Fibroblast of peridontal ligament (primary cell): ENCODE data around the gene TCAP.

Experiments used
- DNase-seq: peaks from one replicate; pipeline ENCODE4 v3.0.0-alpha.2; 2010; ENCODE audit errors: extremely low read depth

TCAP gene, protein sequence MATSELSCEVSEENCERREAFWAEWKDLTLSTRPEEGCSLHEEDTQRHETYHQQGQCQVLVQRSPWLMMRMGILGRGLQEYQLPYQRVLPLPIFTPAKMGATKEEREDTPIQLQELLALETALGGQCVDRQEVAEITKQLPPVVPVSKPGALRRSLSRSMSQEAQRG

DNA sequence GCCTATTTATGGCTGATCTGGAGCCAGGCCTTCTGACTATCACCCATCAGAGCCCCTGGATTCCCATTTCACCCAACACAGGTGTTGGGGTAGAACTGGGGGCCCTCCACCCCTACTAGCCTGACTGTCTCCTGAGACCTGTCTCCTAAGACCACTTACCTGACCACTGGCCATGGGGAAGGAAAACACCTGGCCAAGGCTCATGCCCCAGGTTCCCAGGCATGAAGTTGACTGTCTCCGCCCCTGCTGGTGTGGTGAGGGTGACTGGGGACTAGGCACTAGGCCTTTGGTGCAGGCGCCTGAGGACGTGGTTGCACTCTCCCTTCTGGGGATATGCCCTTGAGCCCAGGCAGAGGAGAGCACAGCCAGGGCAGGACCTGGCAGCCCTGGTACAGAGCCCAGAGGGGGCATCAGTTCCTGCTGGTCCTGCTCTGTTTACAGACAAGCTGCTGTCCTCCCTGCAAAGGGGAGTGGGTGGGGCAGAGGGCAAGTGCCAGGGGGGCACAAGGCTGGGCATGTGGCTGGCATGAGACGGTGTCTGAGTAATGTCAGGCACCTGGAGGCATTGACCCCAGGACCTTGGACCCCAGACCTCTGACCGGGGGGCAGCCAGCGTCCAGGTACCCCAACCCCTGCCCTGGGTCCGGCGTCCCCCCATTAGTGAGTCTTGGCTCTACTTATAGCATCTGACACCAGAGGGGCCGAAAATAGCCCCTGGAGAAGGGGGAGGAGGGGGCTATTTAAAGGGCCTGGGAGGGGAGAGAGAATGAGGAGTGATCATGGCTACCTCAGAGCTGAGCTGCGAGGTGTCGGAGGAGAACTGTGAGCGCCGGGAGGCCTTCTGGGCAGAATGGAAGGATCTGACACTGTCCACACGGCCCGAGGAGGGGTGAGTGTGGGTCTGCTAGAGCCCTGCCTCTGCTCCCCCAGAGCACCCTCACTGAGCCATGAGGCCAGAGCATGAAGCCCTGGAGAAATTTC lies at the start of gene TCAP:
TSS of gene TCAP (plus strand) at position 769 of the 981 bp plus-strand sequence. CDS start at position 780, 11 bp downstream.
- DNase-seq = no peak

DNA sequence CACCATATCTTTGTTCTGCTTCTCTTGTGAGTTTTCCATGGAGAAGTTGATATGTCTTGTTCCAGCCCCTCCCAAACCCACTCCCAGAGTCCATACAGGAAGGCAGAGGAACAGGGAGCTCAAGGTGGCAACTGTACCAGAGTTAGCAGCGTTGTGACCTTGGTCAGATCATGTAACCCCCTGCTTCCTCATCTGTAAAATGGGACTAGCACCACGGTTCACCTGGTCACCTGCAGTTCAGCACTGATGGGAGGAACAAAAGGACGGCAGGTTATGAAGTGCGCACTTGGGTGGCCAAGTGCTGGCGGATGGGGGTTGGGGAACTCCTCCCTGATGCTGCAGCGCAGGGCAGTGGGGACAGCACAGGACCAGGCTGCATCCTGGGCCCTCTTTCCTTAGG lies 49.7 kb upstream of the TCAP start:
- DNase-seq = no peak

DNA sequence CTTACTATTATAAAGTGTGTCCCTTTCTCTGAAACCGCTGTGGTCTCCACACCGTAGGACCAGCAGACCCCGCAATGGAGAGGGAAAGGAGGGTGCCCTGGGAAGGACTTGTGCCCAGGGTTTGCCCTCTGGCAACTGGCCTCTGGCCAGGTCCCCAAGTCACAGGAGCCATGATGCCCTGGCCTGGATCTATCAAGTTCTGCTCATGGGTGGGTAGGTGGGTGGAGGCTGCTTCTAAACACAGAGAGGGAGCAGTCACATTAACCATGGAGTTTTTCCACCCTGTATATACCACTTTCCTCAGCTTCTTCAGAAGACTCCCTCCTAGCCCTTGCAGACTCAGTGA lies 48.1 kb upstream of the TCAP start:
- no peak for DNase-seq

DNA sequence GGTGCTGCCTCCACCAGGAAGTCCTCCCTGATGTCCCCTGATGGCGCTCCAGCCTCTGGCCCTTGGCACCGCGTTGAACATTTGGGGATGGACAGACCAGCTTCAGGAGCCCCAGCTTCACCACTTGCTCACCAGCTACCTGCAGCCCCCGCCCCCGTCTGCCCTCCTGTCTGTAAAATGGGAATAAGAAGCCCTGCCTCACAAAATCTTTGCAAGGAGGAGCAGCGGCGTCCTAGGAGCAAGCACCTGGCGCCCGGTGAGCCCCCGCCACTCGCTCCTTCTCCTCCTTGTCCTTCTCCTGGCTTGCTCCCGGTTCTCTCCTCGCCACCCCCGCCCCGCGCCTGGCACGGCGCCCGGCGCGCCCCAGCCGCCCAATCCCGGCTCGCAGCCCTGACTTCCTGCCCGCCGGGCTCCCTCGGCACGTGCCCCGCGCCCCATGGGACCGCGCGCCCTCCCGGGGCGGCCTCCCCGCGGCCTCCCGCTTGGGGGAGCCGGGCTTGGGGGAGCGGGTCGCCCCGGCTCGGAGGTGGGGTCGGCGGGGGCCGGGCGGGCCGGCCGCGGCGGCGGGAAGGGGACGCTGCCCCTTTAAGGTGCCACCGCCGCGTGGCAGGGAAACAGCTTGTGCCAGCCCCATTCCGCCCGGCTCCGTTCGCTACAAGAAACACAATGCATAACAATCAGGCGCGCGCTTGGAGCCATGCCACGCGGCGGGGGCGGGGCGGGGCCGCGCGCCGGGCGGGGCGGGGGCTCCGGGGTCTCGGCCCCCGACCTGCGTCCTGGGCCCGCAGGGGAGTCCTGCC lies 47.5 kb upstream of the TCAP start:
- DNase-seq = peak; percentile 30

DNA sequence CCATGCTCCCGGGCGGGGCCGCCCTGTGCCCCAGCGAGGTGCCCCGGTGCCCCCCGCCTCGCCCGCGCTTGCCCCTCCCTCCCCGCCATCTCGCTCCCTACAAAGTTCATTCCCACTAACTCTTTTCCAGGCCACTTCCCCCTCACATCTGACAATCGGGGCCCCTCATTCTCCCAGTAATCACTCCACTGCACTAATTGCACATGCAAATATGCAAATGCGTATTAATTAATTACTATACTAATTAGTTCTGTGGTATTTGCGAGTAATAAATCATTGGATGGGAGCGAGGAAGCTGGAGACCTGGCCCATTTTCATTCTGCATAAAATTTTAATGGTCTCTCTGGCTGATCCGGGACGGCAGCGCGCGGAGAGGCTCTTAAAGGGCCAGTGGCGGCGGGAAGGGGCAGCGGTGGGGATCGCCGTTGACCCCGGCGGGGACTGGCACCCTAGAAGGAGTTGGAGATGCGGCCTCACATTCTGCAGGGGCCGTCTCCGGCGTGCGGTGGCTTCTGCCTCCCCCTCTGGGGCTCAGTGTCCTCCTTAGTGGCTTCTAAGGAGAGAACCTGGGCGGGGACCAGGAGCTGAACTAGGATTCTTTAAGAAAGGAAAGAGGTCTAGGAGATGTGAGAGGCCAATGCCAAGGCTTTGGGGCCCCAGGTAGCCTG lies 46.8 kb upstream of the TCAP start:
- peak; percentile 6 for DNase-seq

DNA sequence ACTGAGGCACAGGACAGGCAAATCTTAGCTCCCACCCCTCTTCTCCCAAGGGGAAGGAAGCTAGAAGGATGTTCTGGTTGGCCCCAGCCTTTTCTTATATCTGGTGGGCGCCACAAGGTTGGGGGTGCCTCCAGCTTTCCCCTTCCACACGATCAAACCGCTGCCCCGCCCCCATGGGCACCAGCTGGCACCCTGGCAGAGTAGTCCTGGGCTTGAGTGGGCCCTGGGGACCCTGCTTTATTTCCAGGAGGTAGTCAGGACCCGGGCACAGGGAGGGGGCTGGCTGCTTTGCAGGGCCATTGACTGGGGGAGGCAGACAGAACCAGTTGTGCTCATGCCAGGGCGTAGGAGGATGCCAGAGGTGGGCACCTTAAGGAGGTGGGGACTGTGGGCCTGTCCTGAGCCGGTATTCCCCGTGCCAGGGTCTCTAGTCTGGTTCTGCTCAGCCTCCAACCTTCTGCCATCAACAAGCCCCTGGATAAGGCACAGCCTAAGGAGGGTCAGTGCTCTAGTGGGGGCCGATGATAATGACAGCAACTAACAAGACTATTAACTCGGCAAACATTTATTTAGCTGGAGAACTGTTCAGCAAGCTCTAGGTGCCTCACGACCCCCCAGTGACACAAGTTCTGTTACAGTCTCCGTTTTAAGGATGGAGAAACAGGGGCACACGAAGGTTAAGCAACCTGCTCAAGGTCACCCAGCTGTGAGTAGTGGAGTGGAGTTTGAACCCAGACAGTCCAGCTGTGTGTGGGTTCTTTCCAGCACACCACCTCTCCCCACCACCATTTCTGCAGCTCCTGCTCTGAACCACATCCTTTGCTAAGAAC lies 46.0 kb upstream of the TCAP start:
- DNase-seq = no peak

DNA sequence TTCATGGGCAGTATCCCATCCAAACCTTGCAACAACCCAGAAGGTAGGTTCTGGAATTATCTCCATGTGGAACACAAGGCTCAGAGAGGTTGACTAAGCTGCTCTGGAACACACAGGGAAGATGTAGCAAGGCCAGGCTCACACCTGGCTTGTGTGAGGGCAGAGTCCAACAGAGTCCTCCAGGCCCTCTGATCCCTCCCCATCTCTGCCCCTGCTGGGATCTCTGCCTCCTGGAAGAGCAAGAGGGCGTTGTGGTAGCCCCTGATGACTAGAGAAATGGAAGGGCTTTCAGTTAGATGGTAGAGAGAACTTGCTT lies 45.4 kb upstream of the TCAP start:
- no peak for DNase-seq

DNA sequence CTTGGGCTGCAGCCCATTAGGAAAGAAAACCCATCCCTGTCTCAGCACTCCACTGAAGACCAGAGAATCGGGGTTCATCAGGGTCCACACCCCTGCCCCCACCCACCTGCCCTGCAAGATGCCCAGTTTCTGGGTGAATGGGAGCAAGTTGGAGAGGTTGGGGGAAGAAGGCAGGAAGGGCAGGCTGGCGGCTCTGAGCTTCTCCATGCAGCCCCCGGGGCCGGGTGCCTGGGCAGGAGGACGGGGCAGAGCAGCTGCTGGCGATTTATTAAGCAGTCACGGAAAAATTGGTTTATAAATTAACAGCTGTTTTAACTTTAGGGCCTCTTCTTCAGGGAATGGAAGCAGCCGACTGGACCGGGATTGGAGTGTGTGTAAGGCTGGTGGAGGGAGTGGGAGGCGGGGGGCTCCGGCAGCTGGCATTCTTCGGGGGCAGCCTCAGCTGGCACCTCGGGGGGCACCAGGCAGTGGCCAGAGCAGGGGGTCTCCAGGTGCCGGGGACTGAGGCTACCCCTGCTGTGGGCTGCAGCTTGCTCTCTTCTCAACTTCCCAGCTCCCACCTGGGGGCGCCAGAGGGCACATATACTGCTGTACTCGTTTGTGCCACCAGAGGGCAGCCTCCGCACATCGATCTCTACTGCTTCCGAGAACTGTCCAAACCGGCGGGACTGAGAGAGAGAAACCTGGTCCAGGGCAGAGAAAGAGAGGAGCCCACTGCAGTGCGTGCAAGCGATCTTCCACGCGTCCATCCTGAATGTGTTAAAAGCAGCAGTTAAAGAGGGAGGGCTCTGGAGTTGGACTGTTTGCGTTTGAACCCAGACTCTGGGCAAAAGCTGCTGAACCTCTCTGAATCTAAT lies 43.4 kb upstream of the TCAP start:
- DNase-seq = peak; percentile 78

DNA sequence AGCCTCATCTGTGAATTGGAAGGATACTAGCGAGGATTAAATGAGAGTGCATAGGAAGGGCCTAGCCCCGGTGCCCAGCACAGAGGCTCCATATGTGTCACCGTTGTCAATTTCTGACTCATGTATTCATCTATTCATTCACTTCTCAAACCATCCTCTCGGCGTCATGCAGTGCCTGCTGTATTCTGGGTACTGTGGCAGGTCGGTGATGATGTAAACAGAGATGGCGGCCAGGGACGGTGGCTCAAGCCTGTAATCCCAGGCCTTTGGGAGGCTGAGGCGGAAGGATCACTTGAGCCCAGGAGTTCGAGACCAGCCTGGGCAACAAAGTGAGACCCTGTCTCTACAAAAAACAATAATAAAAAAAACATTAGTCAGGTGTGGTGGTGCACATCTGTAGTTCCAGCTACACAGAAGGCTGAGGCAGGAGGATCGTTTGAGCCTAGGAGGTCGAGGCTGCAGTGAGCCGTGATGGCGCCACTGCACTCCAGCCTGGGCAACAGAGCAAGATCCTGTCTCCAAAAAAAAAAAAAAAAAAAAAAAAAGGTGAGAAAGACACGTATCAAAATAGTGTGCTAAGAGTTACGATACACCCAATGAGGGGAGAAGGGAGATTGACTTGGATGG lies 42.7 kb upstream of the TCAP start:
- no peak for DNase-seq

DNA sequence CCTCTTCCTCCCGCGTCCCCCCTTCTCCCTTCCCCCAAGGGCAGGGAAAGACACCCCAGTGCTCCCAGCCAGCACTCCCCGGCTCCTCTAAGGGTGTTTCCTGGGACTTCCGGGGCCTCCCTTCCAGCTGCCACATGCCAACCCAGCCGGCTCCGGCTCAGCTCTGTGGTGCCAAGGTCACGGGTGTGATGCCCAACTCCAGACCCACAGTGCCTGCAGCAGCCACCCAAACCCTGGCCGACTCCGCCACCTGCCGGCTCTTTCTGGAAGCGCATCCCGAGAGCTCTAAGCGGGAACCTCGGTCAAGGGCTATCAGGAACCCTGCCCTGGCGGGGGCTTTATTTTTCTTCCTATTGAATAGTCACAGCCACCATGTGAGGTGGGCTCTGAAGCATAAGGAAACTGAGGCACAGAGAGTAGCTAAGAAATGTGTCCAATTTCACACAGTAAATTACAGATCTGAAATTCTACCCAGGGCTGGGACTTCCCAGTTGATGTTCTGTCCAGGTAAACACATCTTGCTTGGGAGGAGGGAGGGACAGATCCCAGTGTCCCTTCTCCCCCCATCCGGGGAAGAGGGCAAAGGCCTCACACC lies 41.7 kb upstream of the TCAP start:
- DNase-seq = peak; percentile 60

DNA sequence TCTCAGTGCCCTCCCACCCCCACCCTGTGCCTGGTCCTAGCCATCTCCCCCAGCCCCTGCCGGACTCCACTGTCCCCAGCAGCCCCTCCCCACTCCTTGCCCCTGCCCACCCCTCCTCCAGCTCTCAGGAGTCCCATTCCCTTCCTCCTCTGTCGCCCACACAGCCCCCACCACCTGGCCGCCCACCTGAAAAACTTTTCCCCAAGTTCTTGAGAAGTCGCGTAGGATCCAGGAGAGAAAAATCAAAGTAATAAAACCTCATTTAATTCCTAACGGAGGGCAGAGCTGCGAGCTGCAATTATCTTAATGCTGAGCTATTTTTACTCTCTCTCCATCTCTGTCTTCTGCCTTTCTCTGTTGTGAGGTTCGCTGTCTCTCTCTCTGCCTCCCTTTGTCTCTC lies 40.8 kb upstream of the TCAP start:
- DNase-seq = no peak

DNA sequence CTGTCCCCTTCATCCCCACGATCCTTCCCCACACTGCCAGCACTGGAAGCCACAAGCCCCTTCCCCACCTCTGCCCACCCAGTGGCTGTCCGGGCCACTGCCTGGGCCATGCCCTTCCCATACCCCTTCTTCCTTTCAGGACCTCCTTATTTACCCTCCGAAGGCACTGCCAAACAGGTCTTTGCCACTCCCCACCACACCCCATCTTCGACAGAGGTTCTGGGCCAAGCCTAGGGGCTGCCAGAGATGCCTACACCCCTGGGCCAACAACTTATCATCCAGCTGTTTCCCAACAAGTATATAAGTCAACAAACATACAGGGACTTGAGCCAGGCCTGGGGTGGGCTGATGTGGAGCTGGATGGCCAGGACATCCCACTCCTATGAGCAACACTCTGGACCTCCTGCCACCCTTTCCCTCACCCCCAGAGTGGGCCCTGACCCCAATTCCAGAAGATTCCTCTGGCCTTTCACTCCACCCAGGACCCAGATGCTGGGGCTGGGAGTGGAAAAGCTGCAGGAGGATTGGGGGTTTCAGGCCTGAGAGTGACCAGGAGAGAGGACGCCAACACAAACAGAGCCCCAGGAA lies 39.9 kb upstream of the TCAP start:
- DNase-seq = no peak

DNA sequence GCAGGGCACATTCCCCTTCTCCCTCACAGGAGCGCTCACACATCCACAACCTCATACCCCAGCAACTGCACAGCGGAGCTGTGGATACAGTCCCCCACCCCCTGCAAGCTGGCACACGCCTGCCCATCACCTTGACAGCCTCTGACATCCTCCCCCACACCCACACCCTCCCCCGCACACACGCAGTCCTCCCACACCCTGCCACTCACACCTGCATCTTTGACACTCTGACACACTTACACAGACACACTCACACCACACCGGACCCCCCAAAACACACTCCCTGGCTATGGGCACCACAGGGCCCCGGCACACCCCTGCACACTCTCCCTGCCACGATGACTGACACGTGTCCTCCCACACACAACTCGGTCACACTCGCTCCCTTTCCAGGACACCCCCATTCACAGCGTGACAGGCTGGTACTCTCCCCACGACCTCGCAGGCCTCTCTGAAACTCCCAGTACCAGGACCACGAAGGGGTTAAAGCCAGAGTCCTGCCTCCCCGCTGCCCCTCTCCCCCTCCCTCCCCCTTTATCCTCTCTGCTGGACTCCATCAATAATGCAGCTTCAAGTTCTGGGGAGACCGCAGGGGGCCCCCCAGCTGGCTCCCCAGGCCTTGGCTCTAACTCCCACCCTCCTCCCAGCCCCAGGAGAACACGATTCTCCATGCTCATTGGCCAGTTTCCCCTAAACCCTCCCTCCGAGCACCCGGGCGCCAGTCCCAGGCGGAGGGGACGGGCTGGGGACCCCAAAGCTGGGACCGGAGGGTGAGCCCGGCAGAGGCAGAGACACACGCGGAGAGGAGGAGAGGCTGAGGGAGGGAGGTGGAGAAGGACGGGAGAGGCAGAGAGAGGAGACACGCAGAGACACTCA lies 38.7 kb upstream of the TCAP start, which contains the start of gene PPP1R1B:
TSS of gene PPP1R1B (plus strand) at position 782 of the 876 bp plus-strand sequence. CDS start 441 bp downstream, outside the sequence.
- no peak for DNase-seq

DNA sequence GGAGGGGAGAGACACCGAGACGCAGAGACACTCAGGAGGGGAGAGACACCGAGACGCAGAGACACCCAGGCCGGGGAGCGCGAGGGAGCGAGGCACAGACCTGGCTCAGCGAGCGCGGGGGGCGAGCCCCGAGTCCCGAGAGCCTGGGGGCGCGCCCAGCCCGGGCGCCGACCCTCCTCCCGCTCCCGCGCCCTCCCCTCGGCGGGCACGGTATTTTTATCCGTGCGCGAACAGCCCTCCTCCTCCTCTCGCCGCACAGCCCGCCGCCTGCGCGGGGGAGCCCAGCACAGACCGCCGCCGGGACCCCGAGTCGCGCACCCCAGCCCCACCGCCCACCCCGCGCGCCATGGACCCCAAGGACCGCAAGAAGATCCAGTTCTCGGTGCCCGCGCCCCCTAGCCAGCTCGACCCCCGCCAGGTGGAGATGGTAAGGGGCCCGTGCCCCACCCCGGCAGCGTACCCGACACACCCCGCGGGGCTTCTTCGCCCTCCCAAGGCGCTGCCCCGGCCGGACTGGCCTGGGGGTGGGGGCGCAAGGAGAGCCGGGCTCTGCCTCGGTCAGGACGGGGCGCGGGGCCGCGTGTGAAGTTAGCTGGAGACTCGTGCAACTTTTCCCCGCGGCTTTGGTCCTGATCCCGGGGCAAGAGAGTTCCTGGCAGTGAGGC lies 38.0 kb upstream of the TCAP start:
- no peak for DNase-seq

DNA sequence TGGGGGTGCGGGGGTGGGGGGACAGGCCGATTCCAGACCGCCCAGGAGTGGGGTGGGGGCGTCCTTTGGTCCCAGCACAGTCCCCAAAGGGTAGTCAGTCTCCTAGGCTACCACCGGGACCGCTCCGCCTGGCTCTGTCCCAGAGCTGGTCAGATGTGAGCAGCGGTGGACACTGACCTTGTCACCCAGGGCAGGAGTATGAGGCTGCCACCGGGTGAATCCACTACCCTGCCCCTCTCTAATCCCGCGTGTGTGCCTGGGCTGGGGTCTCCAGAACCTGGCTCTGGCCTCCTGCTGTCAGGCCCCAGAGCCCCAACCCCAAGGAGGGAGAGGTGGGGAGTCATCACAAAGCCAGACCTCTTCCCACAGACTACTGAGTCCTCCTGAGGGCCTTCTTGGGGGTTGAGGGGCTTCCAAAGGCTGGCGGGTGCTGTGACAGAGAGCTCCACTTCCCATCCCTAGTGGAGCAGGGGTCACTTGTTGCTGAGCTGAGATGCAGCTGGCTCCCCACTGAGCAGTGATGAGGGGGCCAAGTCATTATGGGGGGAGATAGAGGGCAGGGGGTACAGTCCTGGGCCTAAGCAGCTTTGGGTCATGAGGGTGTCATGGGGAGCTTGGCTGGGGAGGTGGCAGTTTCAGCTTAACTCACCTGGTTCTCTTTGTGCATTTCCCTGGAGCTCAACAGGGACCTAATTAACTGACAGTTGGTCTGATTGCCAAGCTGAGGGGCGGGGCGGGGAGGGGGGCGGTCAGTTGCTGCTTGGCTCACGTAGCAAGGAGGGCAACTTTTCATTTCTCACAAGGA lies 37.2 kb upstream of the TCAP start:
- DNase-seq = no peak
